GM19035 (cell line): ENCODE results near the gene HOXA2.

Experiments used
- ATAC-seq: cut with Tn5 transposase; IDR thresholded peaks from one replicate; pipeline ENCODE4 v1.9.1; 2021; ENCODE audit not compliant: unreplicated experiment

HOXA2 gene

GRCh38 chr7:27126596-27127327 is 24.3 kb upstream of the HOXA2 start:
- no peak for ATAC-seq

- ATAC-seq = no peak
These were observed 23.5 kb upstream of the HOXA2 start for GRCh38 chr7:27125986-27126394.

- no peak for ATAC-seq
These were observed 22.6 kb upstream of the HOXA2 start for GRCh38 chr7:27124902-27125689.

DNA sequence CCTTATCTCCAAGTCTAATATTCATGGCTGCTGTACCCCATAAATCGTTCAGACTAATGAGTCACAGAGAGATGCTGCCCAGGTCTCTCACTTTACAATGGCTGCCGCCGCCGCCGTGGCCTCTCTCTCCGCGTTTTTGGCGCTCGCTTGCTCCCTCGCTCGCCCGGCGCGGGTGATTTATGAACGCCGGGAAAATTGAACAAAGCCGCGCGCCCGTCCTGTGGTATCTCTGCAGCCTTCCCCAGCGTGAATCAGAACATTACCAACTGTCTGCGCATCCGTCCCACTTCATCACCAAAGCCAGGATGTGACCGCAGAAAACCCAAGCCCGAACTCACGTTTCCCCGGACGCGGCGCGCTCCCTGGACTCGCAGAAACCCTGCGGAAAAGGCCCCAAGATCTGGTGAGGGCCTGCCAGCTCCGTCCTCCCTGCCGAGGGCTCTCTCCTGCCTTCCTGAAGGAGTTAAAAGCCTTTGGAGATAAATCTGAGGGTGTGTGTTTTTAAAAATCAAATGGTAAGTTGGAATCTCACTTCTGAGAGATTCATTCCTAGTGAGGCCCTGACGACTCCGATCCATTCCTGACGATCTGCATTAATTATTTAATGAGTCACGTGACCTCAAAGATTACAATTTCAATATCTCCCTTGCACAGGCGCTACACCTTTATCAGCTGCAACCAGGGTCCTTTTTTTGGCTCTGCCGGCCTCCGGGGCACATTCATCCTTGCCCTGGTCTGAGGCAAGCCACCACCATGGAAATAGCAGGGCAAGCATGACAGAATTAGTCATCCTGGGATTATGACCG is 21.8 kb upstream of the HOXA2 start:
- ATAC-seq = no peak

GRCh38 chr7:27123477-27124053 is 21.1 kb upstream of the HOXA2 start:
- no peak for ATAC-seq

DNA sequence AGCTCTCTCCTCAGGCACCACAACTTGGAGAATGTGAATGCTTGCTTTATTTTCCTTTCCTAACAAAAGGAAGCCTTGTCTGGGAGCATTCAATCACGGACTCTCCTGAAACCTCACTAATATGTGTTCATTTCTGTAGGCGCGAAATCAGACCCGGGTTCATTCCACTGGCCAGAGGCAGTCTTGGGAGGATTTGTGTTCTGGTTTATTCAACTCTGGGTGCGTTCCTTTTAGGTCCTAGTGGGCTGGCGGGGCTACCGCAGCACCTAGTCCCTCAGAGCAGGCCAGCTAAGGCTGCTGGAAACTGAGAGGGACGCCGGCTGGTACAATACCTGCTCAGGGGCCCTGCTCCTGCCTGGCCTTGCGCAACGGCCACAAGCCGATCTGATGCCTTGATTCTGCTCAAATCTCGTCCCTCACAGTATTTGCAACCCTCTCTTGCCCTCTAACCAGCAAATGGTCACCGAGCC is 20.6 kb upstream of the HOXA2 start:
- no peak for ATAC-seq

GRCh38 chr7:27122077-27122910 is 19.8 kb upstream of the HOXA2 start:
- ATAC-seq = no peak

GRCh38 chr7:27121684-27122076 is 19.2 kb upstream of the HOXA2 start:
- ATAC-seq = no peak

GRCh38 chr7:27119412-27119911 is 17.0 kb upstream of the HOXA2 start:
- ATAC-seq = no peak

- no peak for ATAC-seq
These were observed 16.1 kb upstream of the HOXA2 start for GRCh38 chr7:27118580-27118979.

DNA sequence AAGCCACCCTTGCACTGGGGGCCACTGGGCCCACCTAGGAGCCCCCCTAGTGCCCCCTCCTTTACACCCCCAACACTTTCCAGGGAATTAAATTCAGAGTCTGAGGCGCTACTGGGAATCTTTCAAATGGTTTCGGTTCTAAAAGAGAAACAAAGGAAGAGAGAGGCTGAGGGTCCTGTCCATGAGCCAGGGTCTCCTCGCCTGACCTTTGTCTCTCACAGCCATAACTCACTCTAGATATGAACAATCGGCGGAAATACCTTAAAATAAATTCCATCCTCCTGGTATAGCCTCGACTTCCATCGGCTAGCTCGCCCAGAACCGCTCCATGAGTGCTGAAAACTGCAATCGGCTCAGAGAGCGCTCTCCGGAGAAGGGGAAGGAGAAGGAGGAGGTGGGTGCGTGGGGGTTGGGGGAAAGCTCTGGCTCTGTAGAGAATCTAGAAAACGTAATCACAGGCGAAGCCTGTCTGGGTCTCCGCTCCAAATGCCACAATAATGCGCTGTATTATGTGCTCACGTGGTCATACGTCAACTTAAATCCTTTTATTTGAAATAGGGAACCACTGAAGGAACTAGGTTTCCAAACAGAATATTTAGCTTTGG is 15.5 kb upstream of the HOXA2 start:
- ATAC-seq = no peak

DNA sequence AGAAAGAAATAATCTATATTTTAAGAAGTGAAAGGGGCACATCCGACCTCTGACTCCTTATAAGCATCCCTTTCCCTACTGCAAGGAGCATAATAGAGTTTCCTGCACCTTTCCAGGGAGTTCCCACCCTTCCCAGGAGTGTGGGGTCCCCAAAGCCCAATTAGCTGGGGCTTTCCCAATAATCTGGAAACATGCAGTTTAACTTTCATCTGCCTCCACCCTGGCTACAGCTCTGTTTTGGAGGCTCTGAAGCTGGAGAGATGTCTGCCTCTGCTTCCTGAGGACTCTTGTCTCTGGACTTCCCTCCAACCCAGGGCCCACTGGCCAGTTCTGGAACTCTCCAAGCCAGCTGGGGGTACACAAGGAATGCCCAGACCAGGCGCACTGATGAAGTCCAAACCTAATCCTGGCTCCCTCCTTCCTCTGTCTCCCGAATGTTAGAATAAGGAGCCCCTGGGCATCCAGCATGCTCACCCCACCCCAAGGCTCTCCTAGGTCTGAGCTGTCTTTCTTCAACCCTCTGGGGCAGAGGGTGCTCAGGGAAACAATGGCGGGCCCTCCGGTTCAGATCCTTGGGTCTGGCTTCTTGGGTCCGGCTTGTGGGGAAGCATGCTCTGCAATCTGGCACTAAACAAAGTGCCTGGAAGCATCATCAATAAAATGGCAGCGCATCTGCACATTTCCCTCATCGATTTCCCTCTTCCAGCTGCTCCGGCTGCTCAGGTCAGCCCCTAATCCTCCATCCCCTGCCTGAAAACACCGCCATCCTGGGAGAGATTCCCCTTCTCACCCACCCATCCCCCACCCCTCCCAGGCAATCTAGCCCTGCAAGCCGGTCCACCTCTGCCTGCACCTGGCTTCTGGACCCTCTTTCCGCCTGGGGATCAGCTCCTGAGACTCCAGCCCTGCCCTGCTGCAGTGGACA is 14.7 kb upstream of the HOXA2 start:
- ATAC-seq = no peak

GRCh38 chr7:27116031-27116961 is 13.8 kb upstream of the HOXA2 start:
- ATAC-seq = no peak

GRCh38 chr7:27115221-27116026 is 12.9 kb upstream of the HOXA2 start:
- ATAC-seq = no peak

DNA sequence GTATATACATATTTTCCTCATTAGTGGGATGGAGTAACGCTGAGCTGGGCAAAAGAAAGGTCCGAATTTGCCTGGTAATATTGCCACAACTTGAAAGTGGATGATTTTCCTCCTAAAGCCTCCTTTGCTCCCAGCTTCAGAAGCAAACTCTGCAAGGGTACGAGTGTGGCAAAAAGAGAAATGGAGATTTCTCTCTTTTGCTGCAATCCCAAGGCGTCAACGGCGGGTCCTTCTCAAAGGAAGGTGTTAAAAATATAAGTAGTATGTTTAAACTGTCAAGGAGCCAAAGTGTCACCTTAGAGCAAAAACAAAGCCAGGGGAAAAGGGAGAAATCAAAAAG is 12.4 kb upstream of the HOXA2 start:
- no peak for ATAC-seq

DNA sequence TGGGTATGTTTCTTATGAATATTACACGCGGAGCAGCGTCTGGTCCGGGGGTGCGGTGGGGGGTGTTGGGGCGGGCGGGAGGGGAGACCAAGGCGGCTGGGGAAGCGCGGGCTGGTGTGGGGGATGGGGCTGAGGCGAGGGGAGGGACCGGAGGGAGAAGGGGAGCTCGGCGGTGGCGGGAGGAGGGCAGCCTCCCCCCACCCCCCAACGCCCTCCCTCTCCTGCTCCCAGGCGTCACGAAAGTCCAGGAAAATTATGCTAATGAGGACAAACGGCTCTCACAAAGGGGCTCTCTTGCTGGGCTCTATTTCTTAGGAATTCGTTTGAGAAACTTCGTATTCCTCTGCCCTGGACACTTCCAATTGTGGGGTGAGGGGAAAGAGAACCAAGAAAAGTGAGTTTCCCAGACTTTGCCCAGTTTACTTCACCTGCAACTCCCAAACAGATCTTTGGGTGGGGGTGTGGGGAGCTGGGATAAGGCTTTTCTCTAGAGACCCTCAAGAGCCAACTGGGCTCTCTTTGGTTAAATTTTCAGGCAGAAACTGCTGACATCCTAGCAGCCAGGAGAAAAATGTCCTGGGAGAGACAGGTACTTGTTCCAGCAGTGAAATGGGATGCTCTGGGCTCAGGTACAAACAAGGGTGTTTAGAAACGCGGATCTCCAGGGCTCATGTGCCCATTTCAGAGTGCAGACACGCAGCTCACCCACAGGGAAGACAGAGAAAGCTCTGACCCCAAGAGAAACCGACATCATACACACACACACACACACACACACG is 11.7 kb upstream of the HOXA2 start:
- ATAC-seq = no peak
